GM06990 (cell line): ENCODE data around the gene L2HGDH.
A peak's percentile ranks its signal among the peaks of the same experiment; 100 is the strongest.

Experiments
- DNase-seq: peaks from one replicate; pipeline ENCODE4 v3.0.0-alpha.2; 2011; ENCODE audit not compliant: insufficient read length; ENCODE audit errors: extremely low read depth
- H3K27me3 ChIP-seq: replicated peaks from 2 replicates; pipeline ENCODE4 v1.6.0; 2011; ENCODE audit warnings: low read length; ENCODE audit not compliant: control insufficient read depth, insufficient read depth
- H3K36me3 ChIP-seq: 2 replicates; pipeline ENCODE4 v1.5.1; 2011; ENCODE audit warnings: low read length; ENCODE audit not compliant: control insufficient read depth, insufficient read depth
- H3K4me3 ChIP-seq: replicated peaks from 2 replicates; pipeline ENCODE4 v1.5.1; 2011; ENCODE audit warnings: low read depth, mild to moderate bottlenecking, control low read depth, low read length
- TF ChIP-seq, protein P1 (sequence below): IDR thresholded peaks from 2 replicates; pipeline ENCODE4 v1.5.1; 2011; ENCODE audit warnings: low read length, control low read depth, mild to moderate bottlenecking, inconsistent platforms; ENCODE audit not compliant: insufficient read depth, poor library complexity, severe bottlenecking

L2HGDH gene

DNA sequence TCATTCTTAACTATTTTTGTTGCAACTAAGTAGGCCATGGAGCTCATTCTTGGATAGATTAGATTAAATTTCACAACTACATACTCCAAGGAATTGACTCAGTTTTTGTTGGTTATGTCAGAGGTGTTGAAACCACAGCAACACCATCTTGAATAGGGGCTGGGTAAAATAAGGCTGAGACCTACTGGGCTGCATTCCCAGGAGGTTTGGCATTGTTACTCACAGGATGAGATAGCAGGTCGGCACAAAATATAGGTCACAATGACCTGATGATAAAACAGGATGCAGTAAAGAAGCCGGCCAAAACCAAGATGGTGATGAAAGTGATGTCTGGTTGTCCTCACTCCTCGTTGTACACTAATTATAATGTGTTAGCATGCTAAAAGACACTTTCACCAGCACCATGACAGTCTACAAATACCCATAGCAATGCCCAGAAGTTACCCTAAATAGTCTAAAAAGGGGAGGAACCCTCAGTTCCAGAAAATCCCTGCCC lies 21.0 kb upstream of the L2HGDH start:
- H3K27me3 ChIP-seq, result no peaks in the 10 kb centered on the region
- DNase-seq, result no peak
- TF ChIP-seq, protein P1, sequence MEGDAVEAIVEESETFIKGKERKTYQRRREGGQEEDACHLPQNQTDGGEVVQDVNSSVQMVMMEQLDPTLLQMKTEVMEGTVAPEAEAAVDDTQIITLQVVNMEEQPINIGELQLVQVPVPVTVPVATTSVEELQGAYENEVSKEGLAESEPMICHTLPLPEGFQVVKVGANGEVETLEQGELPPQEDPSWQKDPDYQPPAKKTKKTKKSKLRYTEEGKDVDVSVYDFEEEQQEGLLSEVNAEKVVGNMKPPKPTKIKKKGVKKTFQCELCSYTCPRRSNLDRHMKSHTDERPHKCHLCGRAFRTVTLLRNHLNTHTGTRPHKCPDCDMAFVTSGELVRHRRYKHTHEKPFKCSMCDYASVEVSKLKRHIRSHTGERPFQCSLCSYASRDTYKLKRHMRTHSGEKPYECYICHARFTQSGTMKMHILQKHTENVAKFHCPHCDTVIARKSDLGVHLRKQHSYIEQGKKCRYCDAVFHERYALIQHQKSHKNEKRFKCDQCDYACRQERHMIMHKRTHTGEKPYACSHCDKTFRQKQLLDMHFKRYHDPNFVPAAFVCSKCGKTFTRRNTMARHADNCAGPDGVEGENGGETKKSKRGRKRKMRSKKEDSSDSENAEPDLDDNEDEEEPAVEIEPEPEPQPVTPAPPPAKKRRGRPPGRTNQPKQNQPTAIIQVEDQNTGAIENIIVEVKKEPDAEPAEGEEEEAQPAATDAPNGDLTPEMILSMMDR, result no peak
- no peak overlapping the region for H3K4me3 ChIP-seq
- peaks cover 1% of the 10 kb centered on the region for H3K36me3 ChIP-seq

DNA sequence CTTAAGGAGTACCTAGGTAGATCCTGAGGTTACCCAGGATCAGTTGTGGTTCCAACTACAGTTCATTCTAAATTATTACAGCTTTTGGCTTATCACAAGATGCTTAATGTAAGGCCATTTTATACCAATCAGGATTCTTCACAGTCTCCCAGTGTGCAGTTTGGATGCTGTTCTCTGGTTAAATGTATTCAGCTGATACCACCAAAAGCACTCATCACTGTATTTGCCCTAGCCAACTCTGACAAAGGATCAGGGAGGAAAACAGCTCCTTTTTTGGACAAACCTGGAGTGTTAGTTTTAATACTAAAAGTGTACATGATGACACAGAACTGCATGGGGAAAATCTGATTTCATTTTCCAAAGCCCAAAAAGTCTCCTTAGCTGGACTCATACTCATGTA lies 19.6 kb upstream of the L2HGDH start:
- TF ChIP-seq, protein P1, result no peak
- DNase-seq, result no peak
- Histone ChIP-seq H3K27me3 (no peaks in the 10 kb centered on the region), H3K4me3 (no peak overlapping the region), H3K36me3 (peaks cover 1% of the 10 kb centered on the region)

- Histone ChIP-seq H3K27me3 (no peaks in the 10 kb centered on the region), H3K4me3 (peak overlapping the region; percentile 21), H3K36me3 (no peaks in the 10 kb centered on the region)
- DNase-seq, result peak; percentile 54
- TF ChIP-seq, protein P1, result peak; percentile 87
These were observed 9.1 kb upstream of the L2HGDH start for GRCh38 chr14:50321009-50321660.

DNA sequence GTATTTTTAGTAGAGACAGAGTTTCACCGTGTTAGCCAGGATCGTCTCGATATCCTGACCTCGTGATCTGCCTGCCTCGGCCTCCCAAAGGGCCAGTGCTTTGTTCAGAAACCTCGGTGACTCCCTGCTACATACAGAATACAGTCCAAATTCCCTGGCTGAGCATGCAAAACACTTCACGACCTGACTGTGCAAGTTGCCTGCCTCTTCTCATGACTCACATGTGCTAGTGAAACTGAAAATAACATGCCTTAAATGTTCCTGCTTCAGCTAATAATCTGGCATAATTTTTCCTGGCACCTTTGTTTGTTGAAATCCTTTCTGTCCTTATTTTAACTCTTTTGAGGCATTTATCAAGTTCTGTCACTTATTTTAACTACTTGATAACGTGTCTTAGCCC lies 8.3 kb upstream of the L2HGDH start:
- Histone ChIP-seq H3K36me3 (no peaks in the 10 kb centered on the region), H3K27me3 (no peaks in the 10 kb centered on the region), H3K4me3 (peak overlapping the region; percentile 20)
- TF ChIP-seq, protein P1, result no peak
- no peak for DNase-seq

GRCh38 chr14:50319721-50320120 lies 7.7 kb upstream of the L2HGDH start:
- DNase-seq, result no peak
- Histone ChIP-seq H3K36me3 (no peaks in the 10 kb centered on the region), H3K27me3 (no peaks in the 10 kb centered on the region), H3K4me3 (no peak overlapping the region)
- TF ChIP-seq, protein P1, result no peak
